Tibial nerve (tissue), 3 donors: ENCODE results near the gene CMSS1.

Experiments used
- CTCF ChIP-seq, 5 experiments: fragments of 200-600 bp in 3 of 5; fragments of 450-650 bp in 2 of 5; sonication (generic) in 3 of 5; IDR thresholded peaks; one replicate each; pipeline ENCODE4 v1.5.1; 2016 to 2019; ENCODE audit warnings: antibody characterized with exemption in 5 of 5, mild to moderate bottlenecking in 3 of 5, moderate library complexity in 2 of 5
- POLR2A ChIP-seq, 2 donors: fragments of 450-650 bp; IDR thresholded peaks; one replicate each; pipeline ENCODE4 v1.6.1; 2017; ENCODE audit warnings: antibody characterized with exemption in 2 of 2, mild to moderate bottlenecking in 2 of 2, moderate library complexity in 2 of 2

- TF ChIP-seq CTCF (IDR thresholded peaks at IDR 0.05) (no peak), POLR2A (IDR thresholded peaks at IDR 0.05) (no peak)
Observed at GRCh38 chr3:99907959-99908544, 90.4 kb downstream of the CMSS1 start.
